Trophoblast cell (in vitro differentiated cells and primary cell): ENCODE data around the gene FOXE1.
A peak's percentile ranks its signal among the peaks of the same experiment; 100 is the strongest.

Experiments used
- DNase-seq, 2 donors: peaks; one replicate each; pipeline ENCODE4 v3.0.0-alpha.2; 2016
- H2AFZ ChIP-seq: 2 replicates; pipeline ENCODE4 v1.6.1; 2013; ENCODE audit warnings: low read length, moderate library complexity, mild to moderate bottlenecking; ENCODE audit not compliant: insufficient read depth, poor library complexity
- H2AK5ac ChIP-seq: 2 replicates; pipeline ENCODE4 v1.6.1; 2013; ENCODE audit warnings: mild to moderate bottlenecking, low read length
- H2BK120ac ChIP-seq: 2 replicates; pipeline ENCODE4 v1.6.1; 2013; ENCODE audit warnings: low read length, mild to moderate bottlenecking, moderate library complexity; ENCODE audit not compliant: insufficient read depth, poor library complexity
- H2BK12ac ChIP-seq: 2 replicates; pipeline ENCODE4 v1.6.1; 2013; ENCODE audit warnings: mild to moderate bottlenecking, low read length, moderate library complexity
- H2BK5ac ChIP-seq: 2 replicates; pipeline ENCODE4 v1.6.1; 2013; ENCODE audit warnings: low read length, low read depth, moderate library complexity, mild to moderate bottlenecking; ENCODE audit not compliant: poor library complexity
- H3K14ac ChIP-seq: 2 replicates; pipeline ENCODE4 v1.6.1; 2013; ENCODE audit warnings: mild to moderate bottlenecking, low read length
- H3K18ac ChIP-seq: 2 replicates; pipeline ENCODE4 v1.6.1; 2013; ENCODE audit warnings: mild to moderate bottlenecking, low read length
- H3K23ac ChIP-seq: 2 replicates; pipeline ENCODE4 v1.6.1; 2013; ENCODE audit warnings: low read length
- H3K27ac ChIP-seq: 2 replicates; pipeline ENCODE4 v1.5.1; 2013; ENCODE audit warnings: low read depth, mild to moderate bottlenecking, inconsistent platforms, low read length, moderate library complexity
- H3K27me3 ChIP-seq: 2 replicates; pipeline ENCODE4 v1.6.1; 2013; ENCODE audit warnings: inconsistent platforms, mild to moderate bottlenecking, low read length, moderate library complexity; ENCODE audit not compliant: insufficient read depth
- H3K36me3 ChIP-seq, 2 experiments: 1 replicate in 1 of 2; 2 replicates in 1 of 2; pipeline ENCODE4 v1.6.1; 2013; ENCODE audit warnings: low read length in 2 of 2, mild to moderate bottlenecking in 2 of 2, moderate library complexity in 1 of 2; ENCODE audit not compliant: insufficient read depth in 2 of 2, control insufficient read depth in 1 of 2
- H3K4ac ChIP-seq: 2 replicates; pipeline ENCODE4 v1.6.1; 2013; ENCODE audit warnings: low read depth, mild to moderate bottlenecking, low read length, moderate library complexity
- H3K4me1 ChIP-seq, 2 experiments: 1 replicate in 1 of 2; 2 replicates in 1 of 2; pipeline ENCODE4 v1.6.1; 2013; ENCODE audit warnings: low read length in 2 of 2, mild to moderate bottlenecking in 2 of 2, moderate library complexity in 1 of 2; ENCODE audit not compliant: insufficient read depth in 2 of 2, control insufficient read depth in 1 of 2
- H3K4me2 ChIP-seq: 2 replicates; pipeline ENCODE4 v1.6.1; 2013; ENCODE audit warnings: inconsistent platforms, mild to moderate bottlenecking, low read length, moderate library complexity
- H3K4me3 ChIP-seq: 2 replicates; pipeline ENCODE4 v1.5.1; 2013; ENCODE audit warnings: mild to moderate bottlenecking, low read depth, low read length, inconsistent platforms
- H3K79me1 ChIP-seq: one replicate; pipeline ENCODE4 v1.6.1; 2013; ENCODE audit warnings: low read length
- H3K79me2 ChIP-seq: 2 replicates; pipeline ENCODE4 v1.6.1; 2013; ENCODE audit warnings: low read length, mild to moderate bottlenecking; ENCODE audit not compliant: control insufficient read depth, insufficient read depth, poor library complexity
- H3K9ac ChIP-seq: 2 replicates; pipeline ENCODE4 v1.6.1; 2013; ENCODE audit warnings: mild to moderate bottlenecking, low read length
- H3K9me3 ChIP-seq: 2 replicates; pipeline ENCODE4 v1.6.1; 2013; ENCODE audit warnings: low read depth, mild to moderate bottlenecking, control low read depth, inconsistent platforms, low read length; ENCODE audit not compliant: insufficient read depth
- H4K12ac ChIP-seq: 2 replicates; pipeline ENCODE4 v1.6.1; 2013; ENCODE audit warnings: low read depth, mild to moderate bottlenecking, low read length, moderate library complexity
- H4K8ac ChIP-seq: 2 replicates; pipeline ENCODE4 v1.6.1; 2013; ENCODE audit warnings: low read depth, mild to moderate bottlenecking, low read length, moderate library complexity
- H4K91ac ChIP-seq: one replicate; pipeline ENCODE4 v1.6.1; 2013; ENCODE audit warnings: low read depth, mild to moderate bottlenecking, low read length, moderate library complexity
- WGBS: extraction: QIAGEN DNeasy Blood & Tissue Kit; methylation state at CpG from one replicate; pipeline ENCODE4 v1.1.7; 2013; ENCODE audit warnings: missing lambda C conversion rate; ENCODE audit not compliant: insufficient read length, insufficient coverage; ENCODE audit errors: extremely low coverage; 5-methylcytosine and 5-hydroxymethylcytosine counted together

FOXE1 gene

GRCh38 chr9:97880336-97880735, 27.3 kb downstream of the FOXE1 start:
- no CpG with 5 or more reads among the region's 4 CpGs for WGBS
- no peak overlapping the region for H2BK120ac ChIP-seq
- no peak overlapping the region for H3K23ac ChIP-seq
- H3K4me3 ChIP-seq, result no peak overlapping the region
- H3K18ac ChIP-seq, result no peak overlapping the region
- no peak overlapping the region for H4K8ac ChIP-seq
- no peak overlapping the region for H4K12ac ChIP-seq
- no peaks in the 10 kb centered on the region for H3K9me3 ChIP-seq
- H3K27me3 ChIP-seq, result no peaks in the 10 kb centered on the region
- H2AFZ ChIP-seq, result no peak overlapping the region
- H3K14ac ChIP-seq, result no peak overlapping the region
- H3K4me2 ChIP-seq, result no peak overlapping the region
- no peaks in the 10 kb centered on the region for H3K79me1 ChIP-seq
- no peak overlapping the region for H2BK12ac ChIP-seq
- no peaks in the 10 kb centered on the region for H3K79me2 ChIP-seq
- no peak overlapping the region for H3K4ac ChIP-seq
- H4K91ac ChIP-seq, result no peak overlapping the region
- H3K36me3 ChIP-seq, result no peaks in the 10 kb centered on the region
- peaks cover 0 to 4% of the 10 kb centered on the region in 2 experiments for H3K4me1 ChIP-seq
- H3K9ac ChIP-seq, result no peak overlapping the region
- DNase-seq, result no peak
- no peak overlapping the region for H2BK5ac ChIP-seq
- no peak overlapping the region for H2AK5ac ChIP-seq
- H3K27ac ChIP-seq, result no peak overlapping the region

GRCh38 chr9:97889941-97890887, 37.2 kb downstream of the FOXE1 start:
- no CpG with 5 or more reads among the region's 9 CpGs for WGBS
- H3K27ac ChIP-seq, result no peak overlapping the region
- H2BK12ac ChIP-seq, result no peak overlapping the region
- H3K18ac ChIP-seq, result no peak overlapping the region
- no peak overlapping the region for H2AK5ac ChIP-seq
- H4K8ac ChIP-seq, result no peak overlapping the region
- H3K27me3 ChIP-seq, result no peaks in the 10 kb centered on the region
- H3K36me3 ChIP-seq, result no peaks in the 10 kb centered on the region
- no peak overlapping the region for H3K4me2 ChIP-seq
- no peak overlapping the region for H3K9ac ChIP-seq
- DNase-seq, result peak; percentile 16 to 43
- H2AFZ ChIP-seq, result no peak overlapping the region
- no peak overlapping the region for H3K4ac ChIP-seq
- no peaks in the 10 kb centered on the region for H3K4me1 ChIP-seq
- no peak overlapping the region for H3K23ac ChIP-seq
- no peak overlapping the region for H2BK5ac ChIP-seq
- H3K9me3 ChIP-seq, result no peaks in the 10 kb centered on the region
- no peak overlapping the region for H4K91ac ChIP-seq
- H2BK120ac ChIP-seq, result no peak overlapping the region
- no peaks in the 10 kb centered on the region for H3K79me1 ChIP-seq
- no peak overlapping the region for H3K14ac ChIP-seq
- H3K79me2 ChIP-seq, result no peaks in the 10 kb centered on the region
- H3K4me3 ChIP-seq, result no peak overlapping the region
- H4K12ac ChIP-seq, result no peak overlapping the region

GRCh38 chr9:97891736-97892135, 38.7 kb downstream of the FOXE1 start:
- Histone ChIP-seq H3K4me1 (no peaks in the 10 kb centered on the region), H2BK12ac (no peak overlapping the region), H3K4me3 (no peak overlapping the region), H3K9ac (no peak overlapping the region), H3K9me3 (no peaks in the 10 kb centered on the region), H4K12ac (no peak overlapping the region), H3K23ac (no peak overlapping the region), H4K91ac (no peak overlapping the region), H3K4me2 (no peak overlapping the region), H3K18ac (no peak overlapping the region), H3K4ac (no peak overlapping the region), H2AK5ac (no peak overlapping the region), H2AFZ (no peak overlapping the region), H3K79me2 (no peaks in the 10 kb centered on the region), H3K36me3 (no peaks in the 10 kb centered on the region), H3K27me3 (no peaks in the 10 kb centered on the region), H3K79me1 (no peaks in the 10 kb centered on the region), H3K14ac (no peak overlapping the region), H2BK120ac (no peak overlapping the region), H3K27ac (no peak overlapping the region), H2BK5ac (no peak overlapping the region), H4K8ac (no peak overlapping the region)
- DNase-seq, result no peak
- WGBS, result no CpG with 5 or more reads among the region's 5 CpGs

- Histone ChIP-seq H3K36me3 (no peaks in the 10 kb centered on the region), H3K79me2 (no peaks in the 10 kb centered on the region), H3K27me3 (no peaks in the 10 kb centered on the region), H3K14ac (no peak overlapping the region), H3K23ac (no peak overlapping the region), H2BK5ac (no peak overlapping the region), H3K4me2 (no peak overlapping the region), H4K91ac (no peak overlapping the region), H2BK12ac (no peak overlapping the region), H2AFZ (no peak overlapping the region), H3K4ac (no peak overlapping the region), H4K12ac (no peak overlapping the region), H3K18ac (no peak overlapping the region), H2BK120ac (no peak overlapping the region), H3K4me3 (no peak overlapping the region), H3K27ac (no peak overlapping the region), H4K8ac (no peak overlapping the region), H3K9ac (no peak overlapping the region), H3K4me1 (no peaks in the 10 kb centered on the region), H3K79me1 (no peaks in the 10 kb centered on the region), H3K9me3 (no peaks in the 10 kb centered on the region), H2AK5ac (no peak overlapping the region)
- WGBS, result no CpG with 5 or more reads among the region's 2 CpGs
- no peak for DNase-seq
Measured at GRCh38 chr9:97892421-97892820, 39.4 kb downstream of the FOXE1 start.
